GM10266 (cell line): ENCODE measurements around the gene RBP7.

Experiments used
- DNase-seq: peaks from one replicate; pipeline ENCODE4 v3.0.0; 2012; ENCODE audit errors: extremely low spot score
- CTCF ChIP-seq: IDR thresholded peaks from 2 replicates; pipeline ENCODE4 v1.5.1; 2012; ENCODE audit warnings: mild to moderate bottlenecking, low read depth; ENCODE audit not compliant: control insufficient read depth, insufficient read depth; ENCODE audit errors: missing control alignments

RBP7 gene

GRCh38 chr1:10060311-10061100 lies 63.5 kb downstream of the RBP7 start:
- no peak for TF ChIP-seq CTCF
- DNase-seq = no peak

GRCh38 chr1:10061276-10061675 lies 64.2 kb downstream of the RBP7 start:
- TF ChIP-seq CTCF = no peak
- no peak for DNase-seq

GRCh38 chr1:10063878-10064277 lies 66.8 kb downstream of the RBP7 start:
- TF ChIP-seq CTCF = no peak

GRCh38 chr1:10064416-10065343 lies 67.7 kb downstream of the RBP7 start:
- DNase-seq = no peak
- TF ChIP-seq CTCF = no peak

More at GRCh38 chr1:10063878-10064277, 66.8 kb downstream of the RBP7 start:
- no peak for DNase-seq

GRCh38 chr1:10065344-10065685 lies 68.3 kb downstream of the RBP7 start:
- no peak for DNase-seq
- no peak for TF ChIP-seq CTCF
